HG03571 (cell line): ENCODE results near the gene PARD6A.

Experiments
- ATAC-seq: cut with Tn5 transposase; IDR thresholded peaks from one replicate; pipeline ENCODE4 v1.9.1; 2021; ENCODE audit not compliant: unreplicated experiment

PARD6A gene, protein sequence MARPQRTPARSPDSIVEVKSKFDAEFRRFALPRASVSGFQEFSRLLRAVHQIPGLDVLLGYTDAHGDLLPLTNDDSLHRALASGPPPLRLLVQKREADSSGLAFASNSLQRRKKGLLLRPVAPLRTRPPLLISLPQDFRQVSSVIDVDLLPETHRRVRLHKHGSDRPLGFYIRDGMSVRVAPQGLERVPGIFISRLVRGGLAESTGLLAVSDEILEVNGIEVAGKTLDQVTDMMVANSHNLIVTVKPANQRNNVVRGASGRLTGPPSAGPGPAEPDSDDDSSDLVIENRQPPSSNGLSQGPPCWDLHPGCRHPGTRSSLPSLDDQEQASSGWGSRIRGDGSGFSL

DNA sequence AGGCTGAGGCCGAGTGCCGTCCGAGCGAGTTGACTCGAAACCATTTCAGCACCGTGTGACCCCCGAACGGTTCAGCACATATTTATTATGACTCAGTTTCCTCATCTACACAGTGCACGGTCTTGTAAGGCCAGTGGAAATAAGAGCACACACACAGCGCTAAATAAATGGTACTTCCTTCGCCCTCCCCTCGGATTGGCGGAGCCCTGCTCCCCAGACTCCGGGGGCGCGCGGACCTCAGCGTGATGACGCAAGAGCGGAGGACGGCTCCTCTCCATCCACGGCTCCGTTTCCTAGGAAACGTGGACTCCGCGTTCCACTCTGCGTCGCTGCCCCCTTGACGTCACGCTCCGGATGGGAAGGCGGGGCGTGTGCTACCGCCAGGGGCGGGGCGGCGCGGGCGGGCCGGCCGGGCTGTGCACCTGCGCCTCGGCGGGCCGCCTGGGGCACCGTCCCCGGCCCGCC, at the start of gene PARD6A:
PARD6A (plus strand) TSS at position 397 of the 465 bp plus-strand sequence. CDS start 79 bp downstream, outside the sequence.
- peak; percentile 72 for ATAC-seq

- ATAC-seq = no peak
Measured at GRCh38 chr16:67613808-67614207, 47.0 kb upstream of the PARD6A start.

DNA sequence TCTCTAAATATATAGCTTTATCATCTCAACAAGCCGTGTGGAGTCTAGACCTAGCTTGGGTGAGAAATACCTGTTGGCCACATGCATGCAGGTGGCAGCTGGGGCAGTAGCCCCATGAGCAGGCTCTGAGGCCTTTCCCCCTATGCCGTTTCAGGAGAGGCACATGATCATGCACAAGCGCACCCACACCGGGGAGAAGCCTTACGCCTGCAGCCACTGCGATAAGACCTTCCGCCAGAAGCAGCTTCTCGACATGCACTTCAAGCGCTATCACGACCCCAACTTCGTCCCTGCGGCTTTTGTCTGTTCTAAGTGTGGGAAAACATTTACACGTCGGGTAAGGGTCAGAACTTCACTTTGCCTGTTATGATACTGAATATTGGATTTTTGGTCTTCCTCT, 32.5 kb upstream of the PARD6A start:
- ATAC-seq = no peak

DNA sequence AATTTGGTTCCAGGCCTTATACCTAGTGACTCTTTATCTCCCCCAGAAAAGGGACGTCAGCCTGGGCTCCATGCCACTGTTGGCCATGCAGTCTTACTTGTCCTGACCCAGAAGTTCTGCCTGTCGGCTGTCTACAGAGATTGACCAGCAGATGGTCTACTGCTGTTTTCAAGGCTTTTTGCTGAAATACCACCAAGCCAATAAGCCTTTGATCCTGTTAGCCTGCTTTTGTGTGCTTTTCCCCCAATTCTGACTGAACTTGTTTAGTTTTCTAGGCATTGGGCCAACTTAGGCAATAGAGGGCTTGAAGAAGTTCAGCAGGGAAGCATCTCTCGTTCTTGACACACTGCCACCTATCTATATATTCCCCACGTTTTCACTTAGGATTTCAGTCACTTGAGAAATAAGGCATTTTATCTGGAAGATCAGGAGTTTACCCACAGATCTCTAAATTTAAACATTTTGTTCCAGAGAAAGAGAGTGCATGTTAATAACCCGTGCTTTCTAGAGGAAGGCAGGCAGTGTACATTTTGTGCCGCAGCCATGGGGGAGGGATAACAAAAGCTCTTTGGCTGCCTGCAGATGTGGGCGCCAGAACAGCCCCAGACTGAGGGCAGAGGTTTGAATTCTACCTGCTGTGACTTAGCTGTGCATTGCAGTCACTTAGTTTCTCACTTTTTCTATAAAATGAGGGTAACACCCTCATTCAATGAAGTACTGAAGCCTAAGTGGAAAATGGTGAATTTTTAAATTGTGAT, 28.2 kb upstream of the PARD6A start:
- no peak for ATAC-seq

DNA sequence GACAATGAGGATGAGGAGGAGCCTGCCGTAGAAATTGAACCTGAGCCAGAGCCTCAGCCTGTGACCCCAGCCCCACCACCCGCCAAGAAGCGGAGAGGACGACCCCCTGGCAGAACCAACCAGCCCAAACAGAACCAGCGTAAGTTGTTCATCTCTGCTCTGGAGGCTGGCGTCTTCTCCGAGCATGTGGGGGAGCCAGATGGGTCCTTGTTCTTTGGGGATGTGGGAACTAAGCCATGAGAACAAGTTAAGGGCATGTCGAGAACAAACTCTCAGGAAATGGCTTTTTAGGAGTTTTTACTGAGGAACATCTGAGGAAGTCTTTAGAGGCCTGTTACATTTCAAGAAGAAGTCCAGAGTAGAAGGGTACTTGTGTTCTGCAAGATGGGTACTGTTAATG, 24.0 kb upstream of the PARD6A start:
- ATAC-seq = no peak

DNA sequence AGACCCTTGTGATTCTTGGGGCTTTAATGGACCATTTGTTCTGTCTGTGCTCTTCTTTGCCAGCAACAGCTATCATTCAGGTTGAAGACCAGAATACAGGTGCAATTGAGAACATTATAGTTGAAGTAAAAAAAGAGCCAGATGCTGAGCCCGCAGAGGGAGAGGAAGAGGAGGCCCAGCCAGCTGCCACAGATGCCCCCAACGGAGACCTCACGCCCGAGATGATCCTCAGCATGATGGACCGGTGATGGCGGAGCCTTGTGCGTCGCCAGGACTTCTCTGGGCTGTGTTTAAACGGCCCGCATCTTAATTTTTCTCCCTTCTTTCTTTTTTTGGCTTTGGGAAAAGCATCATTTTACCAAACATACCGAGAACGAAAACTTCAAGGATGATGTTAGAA, 23.1 kb upstream of the PARD6A start:
- no peak for ATAC-seq

DNA sequence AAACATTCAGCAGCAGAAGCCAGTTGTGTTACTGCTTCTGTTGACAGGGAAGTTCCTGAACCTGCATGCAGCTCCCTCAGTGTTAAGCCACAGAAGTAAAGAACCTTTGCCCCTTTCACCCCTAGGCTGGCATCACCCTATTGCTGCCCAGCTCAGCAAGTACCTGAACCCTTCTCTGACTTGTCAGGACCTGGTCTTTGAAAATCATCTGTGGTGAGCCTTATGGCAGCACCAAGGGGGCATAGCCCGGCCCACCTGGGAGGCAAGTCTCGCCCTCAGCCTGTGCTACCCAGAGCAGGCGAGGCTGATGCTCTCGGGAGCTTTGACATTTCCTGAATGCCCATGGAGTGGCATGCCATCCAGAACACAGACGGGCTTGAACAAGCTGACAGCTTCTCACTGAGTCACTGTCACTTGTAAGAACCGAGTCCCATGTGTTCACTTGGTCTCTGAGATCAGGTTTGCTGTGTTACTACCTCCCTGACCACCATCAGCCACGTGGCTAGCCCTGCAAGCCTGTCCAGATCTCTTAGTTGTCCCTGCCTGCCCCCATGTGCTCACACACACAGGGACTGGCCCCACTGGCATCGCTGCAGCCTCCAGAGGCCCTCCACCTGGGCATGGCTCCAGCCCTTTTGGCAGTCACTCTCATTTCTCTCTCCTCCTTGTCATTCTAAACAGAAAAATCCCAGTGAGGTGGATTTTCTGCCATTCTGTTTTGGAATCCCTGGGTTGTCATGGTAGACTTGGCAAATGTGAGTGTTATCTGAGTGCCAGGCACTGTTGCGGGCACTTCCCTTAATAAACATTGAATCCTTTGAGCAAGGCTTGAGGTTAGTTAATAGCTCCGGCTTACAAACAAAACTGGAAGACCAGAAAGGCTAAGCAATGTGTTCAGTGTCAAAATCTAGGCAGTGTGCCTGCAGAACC, 18.7 kb upstream of the PARD6A start:
- no peak for ATAC-seq

GRCh38 chr16:67644038-67644437, 16.7 kb upstream of the PARD6A start:
- no peak for ATAC-seq

DNA sequence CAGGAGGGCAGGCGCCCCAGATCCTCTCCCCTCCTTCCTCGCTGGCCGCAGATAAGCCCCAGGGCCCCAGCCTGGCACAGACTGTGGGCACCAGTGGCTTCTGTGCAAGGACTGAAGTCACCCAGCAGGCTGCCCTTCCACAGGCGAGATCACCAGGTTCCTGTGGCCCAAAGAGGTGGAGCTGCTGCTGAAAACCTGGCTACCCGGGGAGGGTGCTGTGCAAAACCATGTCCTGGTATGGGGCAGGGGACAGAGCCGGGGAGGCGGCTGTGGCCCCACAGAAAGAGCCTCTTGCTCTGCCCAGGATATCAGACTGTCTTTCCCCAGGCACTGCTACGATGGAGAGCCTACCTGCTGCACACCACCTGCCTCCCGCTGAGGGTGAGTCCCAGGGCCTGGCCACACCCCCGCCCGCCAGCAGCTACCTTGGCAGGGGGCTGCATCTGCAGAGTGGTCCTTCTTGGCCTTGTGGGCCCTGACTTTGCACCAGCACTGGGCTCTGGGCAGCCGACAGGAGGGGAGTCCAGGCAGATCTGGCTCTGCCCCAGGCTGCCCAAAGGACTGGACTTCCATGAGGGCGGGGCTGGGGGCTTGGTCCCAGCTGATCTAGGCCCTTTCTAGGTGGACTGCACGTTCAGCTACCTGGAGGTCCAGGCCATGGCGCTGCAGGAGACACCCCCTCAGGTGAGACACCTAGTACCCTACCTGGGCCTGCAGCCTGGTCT, 15.2 kb upstream of the PARD6A start:
- no peak for ATAC-seq

GRCh38 chr16:67647111-67647651, 13.6 kb upstream of the PARD6A start:
- ATAC-seq = no peak

DNA sequence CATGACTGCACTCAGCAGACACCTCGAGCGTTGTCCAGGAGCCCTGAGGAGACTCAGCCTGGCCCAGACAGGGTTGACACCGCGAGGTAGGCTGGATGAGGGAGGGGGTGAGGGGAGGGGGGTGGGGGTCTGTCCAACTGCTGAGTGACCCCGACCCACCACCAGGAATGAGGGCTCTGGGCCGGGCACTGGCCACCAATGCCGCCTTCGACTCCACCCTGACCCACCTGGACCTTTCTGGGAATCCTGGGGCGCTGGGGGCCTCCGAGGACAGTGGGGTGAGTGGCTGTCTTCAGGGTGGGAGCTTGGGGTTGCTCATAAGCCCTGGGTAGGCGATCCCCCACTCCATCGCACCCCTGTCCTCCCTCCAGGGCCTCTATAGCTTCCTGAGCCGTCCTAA, 13.1 kb upstream of the PARD6A start:
- no peak for ATAC-seq

DNA sequence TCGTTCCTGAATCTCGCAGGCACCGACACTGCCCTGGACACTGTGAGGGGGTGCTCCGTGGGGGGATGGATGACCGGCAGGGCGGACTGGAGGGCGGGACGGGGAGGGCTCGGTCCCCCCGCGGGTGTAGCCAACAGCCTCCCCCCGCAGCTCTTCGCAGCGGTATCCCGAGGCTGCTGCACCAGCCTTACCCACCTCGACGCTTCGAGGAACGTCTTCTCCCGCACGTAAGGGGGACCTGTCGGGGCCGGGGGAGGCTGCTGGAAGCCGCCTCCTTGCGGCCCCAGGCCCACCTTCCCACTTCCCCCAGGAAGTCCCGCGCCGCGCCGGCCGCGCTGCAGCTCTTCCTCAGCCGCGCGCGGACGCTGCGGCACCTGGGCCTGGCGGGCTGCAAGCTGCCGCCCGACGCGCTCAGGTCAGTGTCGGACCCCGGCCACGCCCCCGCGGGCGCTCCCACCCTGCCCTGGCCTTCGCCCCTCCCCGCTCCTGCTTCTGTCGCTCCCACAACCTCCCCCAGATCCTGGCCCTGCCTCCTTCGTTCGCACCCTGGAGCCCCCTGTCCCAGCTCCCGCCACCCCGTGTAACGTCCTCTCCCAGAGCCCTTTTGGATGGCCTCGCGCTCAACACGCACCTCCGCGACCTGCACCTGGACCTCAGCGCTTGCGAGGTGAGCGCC, 12.5 kb upstream of the PARD6A start:
- no peak for ATAC-seq

DNA sequence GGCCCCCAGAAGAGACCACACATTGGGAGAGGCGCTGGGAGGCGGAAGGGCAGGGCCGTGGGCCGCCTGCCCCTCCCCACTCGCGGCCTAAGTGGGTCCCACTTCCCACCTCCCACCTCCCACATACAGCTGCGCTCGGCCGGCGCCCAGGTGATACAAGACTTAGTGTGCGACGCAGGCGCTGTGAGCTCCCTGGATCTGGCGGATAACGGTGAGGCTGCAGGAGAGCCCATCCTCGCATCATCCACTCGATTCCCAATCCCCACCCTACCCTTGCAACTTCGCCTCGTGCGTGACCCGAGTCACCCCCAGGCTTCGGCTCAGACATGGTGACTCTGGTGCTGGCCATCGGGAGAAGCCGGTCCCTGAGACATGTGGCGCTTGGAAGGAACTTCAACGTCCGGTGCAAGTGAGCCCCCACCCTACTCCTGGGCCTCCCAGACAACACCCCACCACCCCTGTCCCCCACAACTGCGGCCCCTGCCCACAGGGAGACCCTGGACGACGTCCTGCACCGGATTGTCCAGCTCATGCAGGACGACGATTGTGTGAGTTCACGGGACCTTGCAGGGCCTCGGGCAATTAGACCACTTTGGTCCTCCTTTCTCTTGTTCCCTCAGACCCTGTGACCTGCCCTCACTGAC, 11.9 kb upstream of the PARD6A start:
- no peak for ATAC-seq

GRCh38 chr16:67649494-67649931, 11.2 kb upstream of the PARD6A start:
- no peak for ATAC-seq

DNA sequence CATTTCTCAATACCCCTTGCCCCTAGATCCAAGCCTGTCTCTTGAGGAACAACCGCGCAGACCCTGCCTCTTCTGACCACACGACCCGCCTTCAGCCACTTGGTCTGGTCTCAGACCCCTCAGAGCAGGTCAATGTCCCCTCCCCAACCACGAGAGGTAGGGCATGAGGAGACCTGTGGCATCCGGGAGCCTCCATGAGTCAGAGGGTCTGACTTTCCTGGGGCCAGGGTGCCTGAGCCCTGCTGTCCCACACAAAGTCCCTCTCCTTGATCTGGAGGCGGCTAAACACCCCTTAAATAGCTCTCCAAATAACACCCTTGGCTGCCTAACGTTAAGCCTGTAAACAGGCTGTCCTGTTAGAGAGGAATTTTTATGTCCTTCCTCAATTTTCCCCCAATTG, 10.7 kb upstream of the PARD6A start:
- no peak for ATAC-seq

GRCh38 chr16:67651039-67651438, 9.7 kb upstream of the PARD6A start:
- ATAC-seq = no peak

DNA sequence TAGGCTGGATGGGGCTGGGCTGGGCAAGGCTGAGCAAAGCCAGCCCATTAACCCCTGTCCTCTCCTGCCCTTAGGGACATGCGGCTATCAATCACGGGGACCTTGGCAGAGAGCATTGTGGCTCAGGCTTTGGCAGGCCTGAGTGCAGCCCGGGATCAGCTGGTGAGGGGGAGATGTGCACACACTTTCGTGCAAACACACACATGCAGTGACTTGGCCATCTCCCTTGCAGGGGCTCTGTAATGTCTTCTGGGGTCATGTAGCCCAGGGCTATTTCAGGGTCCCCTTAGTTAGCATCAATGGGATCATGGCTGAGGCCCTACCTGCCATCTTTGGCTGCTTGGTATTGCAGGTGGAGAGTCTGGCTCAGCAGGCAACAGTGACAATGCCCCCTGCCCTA, 8.9 kb upstream of the PARD6A start:
- ATAC-seq = no peak

DNA sequence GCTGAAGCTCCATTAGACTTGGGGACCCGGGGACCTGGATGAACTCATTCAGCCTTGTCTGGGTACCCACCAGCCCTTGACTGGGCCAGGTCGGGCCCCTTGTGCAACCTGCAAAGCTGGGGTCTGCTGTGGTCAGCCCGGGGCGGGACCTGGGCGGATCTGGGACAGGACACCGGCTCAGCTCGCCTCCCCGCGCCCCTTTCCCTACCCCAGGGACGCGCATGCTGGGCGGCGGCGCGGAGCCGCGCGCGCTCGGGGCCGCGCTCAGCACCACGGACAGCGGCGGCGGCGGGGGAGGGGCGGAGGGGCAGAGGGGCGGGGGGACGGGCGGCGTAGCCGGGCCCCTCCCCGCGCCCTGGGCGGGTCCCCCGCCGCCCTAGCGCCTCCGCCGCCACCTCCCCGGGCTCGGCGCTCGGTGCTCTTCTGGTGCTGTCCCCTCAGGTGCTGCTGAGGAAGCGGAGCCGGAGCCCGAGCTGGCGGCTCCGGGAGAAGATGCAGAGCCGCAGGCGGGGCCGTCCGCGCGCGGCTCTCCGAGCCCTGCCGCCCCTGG, 8.1 kb upstream of the PARD6A start:
- ATAC-seq = no peak
